DOHH2 (cell line): Measurements from ENCODE around the gene FNIP2.
"Not testable (repeated sequence)": the region's sequence is repeated elsewhere in the genome, so short reads cannot be mapped to it uniquely, and the experiment has no call there.

Experiments used
- H3F3A ChIP-seq: fragments of 200-600 bp; sonication (generic), shearing (Covaris generic); 2 replicates; pipeline ENCODE4 v1.6.0; 2016; ENCODE audit warnings: antibody characterized with exemption, mild to moderate bottlenecking; ENCODE audit not compliant: control insufficient read depth, insufficient read depth
- H3K27ac ChIP-seq: fragments of 200-600 bp; sonication (generic); 2 replicates; pipeline ENCODE4 v1.5.1; 2014; ENCODE audit warnings: low read depth, mild to moderate bottlenecking, low read length, moderate library complexity
- H3K27me3 ChIP-seq: fragments of 200-600 bp; sonication (generic); 2 replicates; pipeline ENCODE4 v1.6.1; 2014; ENCODE audit warnings: mild to moderate bottlenecking, low read length, mixed read lengths; ENCODE audit not compliant: control insufficient read depth
- H3K36me3 ChIP-seq: fragments of 200-600 bp; sonication (generic); 2 replicates; pipeline ENCODE4 v1.6.1; 2014; ENCODE audit warnings: mild to moderate bottlenecking, low read length, moderate library complexity, mixed read lengths; ENCODE audit not compliant: control insufficient read depth
- H3K4me1 ChIP-seq: fragments of 200-600 bp; sonication (generic); 2 replicates; pipeline ENCODE4 v1.6.1; 2014; ENCODE audit warnings: mild to moderate bottlenecking, low read length, mixed read lengths; ENCODE audit not compliant: control insufficient read depth
- H3K4me2 ChIP-seq: fragments of 200-600 bp; sonication (generic); 2 replicates; pipeline ENCODE4 v1.6.0; 2014; ENCODE audit warnings: mild to moderate bottlenecking, low read length, moderate library complexity
- H3K4me3 ChIP-seq: fragments of 200-600 bp; sonication (generic); 2 replicates; pipeline ENCODE4 v1.5.1; 2014; ENCODE audit warnings: mild to moderate bottlenecking, low read length, mixed read lengths
- H3K79me2 ChIP-seq: fragments of 200-600 bp; sonication (generic); 2 replicates; pipeline ENCODE4 v1.6.1; 2014; ENCODE audit warnings: mild to moderate bottlenecking, low read length, mixed read lengths; ENCODE audit not compliant: control insufficient read depth
- H3K9me2 ChIP-seq: fragments of 200-600 bp; sonication (generic); replicated peaks from 2 replicates; pipeline ENCODE4 v1.6.1; 2014; ENCODE audit warnings: mild to moderate bottlenecking, low read length, mixed read lengths; ENCODE audit not compliant: control insufficient read depth
- H3K9me3 ChIP-seq: fragments of 200-600 bp; sonication (generic); 2 replicates; pipeline ENCODE4 v1.6.1; 2014; ENCODE audit warnings: antibody characterized with exemption, low read length, mixed read lengths; ENCODE audit not compliant: control insufficient read depth, insufficient read depth
- H4K20me1 ChIP-seq: fragments of 200-600 bp; sonication (generic); 2 replicates; pipeline ENCODE4 v1.6.0; 2014; ENCODE audit warnings: low read depth, mild to moderate bottlenecking, antibody characterized with exemption, low read length, moderate library complexity; ENCODE audit not compliant: control insufficient read depth, insufficient read depth
- CTCF ChIP-seq: fragments of 200-600 bp; sonication (generic); IDR thresholded peaks from one replicate; pipeline ENCODE4 v1.5.1; 2014; ENCODE audit warnings: antibody characterized with exemption, mild to moderate bottlenecking, low read depth, low read length; ENCODE audit not compliant: poor library complexity, severe bottlenecking
- EZH2phosphoT487 ChIP-seq: fragments of 200-600 bp; sonication (generic); IDR thresholded peaks from 2 replicates; pipeline ENCODE4 v1.6.1; 2017; ENCODE audit warnings: borderline replicate concordance, mild to moderate bottlenecking, antibody characterized with exemption, low read length, moderate library complexity, mixed read lengths

The FNIP2 gene

GRCh38 chr4:158754385-158755180, 14.2 kb upstream of the FNIP2 start:
- no peaks in the 10 kb centered on the region for H3K36me3 ChIP-seq
- no peaks in the 10 kb centered on the region for H3K79me2 ChIP-seq
- H3K9me2 ChIP-seq: no peaks in the 10 kb centered on the region
- no peak overlapping the region for H3K4me3 ChIP-seq
- no peak overlapping the region for H3K4me2 ChIP-seq
- H3K27ac ChIP-seq: no peak overlapping the region
- no peaks in the 10 kb centered on the region for H4K20me1 ChIP-seq
- H3F3A ChIP-seq: no peaks in the 10 kb centered on the region
- no peaks in the 10 kb centered on the region for H3K4me1 ChIP-seq
- H3K9me3 ChIP-seq: no peaks in the 10 kb centered on the region
- TF ChIP-seq CTCF (no peak), EZH2phosphoT487 (no peak)
- peaks cover 8% of the 10 kb centered on the region; the same call in 1 of the 2 replicates for H3K27me3 ChIP-seq

- not testable (repeated sequence) for H3F3A ChIP-seq, H3K9me3 ChIP-seq, H3K4me1 ChIP-seq, H3K27ac ChIP-seq, H4K20me1 ChIP-seq, H3K4me3 ChIP-seq, H3K4me2 ChIP-seq, H3K27me3 ChIP-seq, H3K36me3 ChIP-seq, H3K79me2 ChIP-seq, H3K9me2 ChIP-seq
Measured at GRCh38 chr4:158755819-158756218, 13.0 kb upstream of the FNIP2 start.

GRCh38 chr4:158756588-158756987, 12.2 kb upstream of the FNIP2 start:
- Histone ChIP-seq H3K4me3 (no peak overlapping the region), H3K79me2 (no peaks in the 10 kb centered on the region), H3K4me2 (no peak overlapping the region), H3K9me2 (no peaks in the 10 kb centered on the region), H4K20me1 (no peaks in the 10 kb centered on the region), H3K4me1 (no peaks in the 10 kb centered on the region), H3K27me3 (peaks cover 6% of the 10 kb centered on the region; the same call in 1 of the 2 replicates), H3K27ac (no peak overlapping the region), H3F3A (no peaks in the 10 kb centered on the region), H3K36me3 (no peaks in the 10 kb centered on the region), H3K9me3 (no peaks in the 10 kb centered on the region)
- TF ChIP-seq EZH2phosphoT487 (no peak), CTCF (no peak)

GRCh38 chr4:158758142-158758541, 10.7 kb upstream of the FNIP2 start:
- no peaks in the 10 kb centered on the region for H3K9me2 ChIP-seq
- no peak overlapping the region for H3K4me2 ChIP-seq
- no peaks in the 10 kb centered on the region for H3K4me1 ChIP-seq
- no peak for TF ChIP-seq EZH2phosphoT487
- no peak for TF ChIP-seq CTCF
- no peaks in the 10 kb centered on the region for H3K36me3 ChIP-seq
- no peaks in the 10 kb centered on the region for H3F3A ChIP-seq
- no peak overlapping the region for H3K4me3 ChIP-seq
- no peaks in the 10 kb centered on the region for H4K20me1 ChIP-seq
- no peaks in the 10 kb centered on the region for H3K9me3 ChIP-seq
- no peak overlapping the region for H3K27ac ChIP-seq
- H3K27me3 ChIP-seq: peaks cover 6% of the 10 kb centered on the region; the same call in 1 of the 2 replicates
- H3K79me2 ChIP-seq: no peaks in the 10 kb centered on the region
